CD4-positive, alpha-beta T cell treated with Interleukin-21 for 1 hour (primary cell): ENCODE measurements around the gene MAP2K5.

Experiments
- DNase-seq: peaks from one replicate; pipeline ENCODE4 v3.0.0-alpha.2; 2020

MAP2K5 gene

DNA sequence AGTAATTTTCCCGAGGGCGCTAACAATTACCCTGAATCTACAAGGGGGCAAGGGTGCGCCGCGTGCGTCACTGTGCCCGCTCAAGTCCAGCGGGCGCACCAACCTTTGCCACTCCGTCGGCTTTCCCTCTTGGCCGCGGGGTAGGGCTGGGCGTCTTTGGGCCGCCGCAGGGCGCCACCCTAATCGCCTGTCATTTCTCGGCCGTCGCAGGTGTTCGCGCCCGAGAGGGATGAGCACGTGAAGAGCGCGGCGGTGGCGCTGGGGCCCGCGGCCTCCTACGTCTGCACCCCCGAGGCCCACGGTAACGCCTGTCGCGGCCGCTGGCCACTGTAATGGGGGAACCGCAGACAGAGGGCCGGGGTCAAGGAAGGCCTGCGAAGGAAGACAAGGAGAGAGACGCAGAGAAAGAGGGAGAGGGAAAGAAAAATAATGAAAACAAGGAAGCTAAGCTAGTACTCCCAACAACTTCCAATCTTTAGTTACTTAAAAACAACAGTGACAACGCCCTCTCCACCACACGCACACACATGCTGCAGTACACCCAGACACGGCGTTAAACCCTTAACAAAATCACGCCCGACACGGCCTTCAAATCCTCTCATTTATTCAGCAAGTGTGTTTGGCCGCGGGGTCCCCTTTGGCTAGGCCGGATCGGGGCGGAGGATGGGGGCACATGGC is 286.6 kb downstream of the MAP2K5 start:
- DNase-seq, result no peak

DNA sequence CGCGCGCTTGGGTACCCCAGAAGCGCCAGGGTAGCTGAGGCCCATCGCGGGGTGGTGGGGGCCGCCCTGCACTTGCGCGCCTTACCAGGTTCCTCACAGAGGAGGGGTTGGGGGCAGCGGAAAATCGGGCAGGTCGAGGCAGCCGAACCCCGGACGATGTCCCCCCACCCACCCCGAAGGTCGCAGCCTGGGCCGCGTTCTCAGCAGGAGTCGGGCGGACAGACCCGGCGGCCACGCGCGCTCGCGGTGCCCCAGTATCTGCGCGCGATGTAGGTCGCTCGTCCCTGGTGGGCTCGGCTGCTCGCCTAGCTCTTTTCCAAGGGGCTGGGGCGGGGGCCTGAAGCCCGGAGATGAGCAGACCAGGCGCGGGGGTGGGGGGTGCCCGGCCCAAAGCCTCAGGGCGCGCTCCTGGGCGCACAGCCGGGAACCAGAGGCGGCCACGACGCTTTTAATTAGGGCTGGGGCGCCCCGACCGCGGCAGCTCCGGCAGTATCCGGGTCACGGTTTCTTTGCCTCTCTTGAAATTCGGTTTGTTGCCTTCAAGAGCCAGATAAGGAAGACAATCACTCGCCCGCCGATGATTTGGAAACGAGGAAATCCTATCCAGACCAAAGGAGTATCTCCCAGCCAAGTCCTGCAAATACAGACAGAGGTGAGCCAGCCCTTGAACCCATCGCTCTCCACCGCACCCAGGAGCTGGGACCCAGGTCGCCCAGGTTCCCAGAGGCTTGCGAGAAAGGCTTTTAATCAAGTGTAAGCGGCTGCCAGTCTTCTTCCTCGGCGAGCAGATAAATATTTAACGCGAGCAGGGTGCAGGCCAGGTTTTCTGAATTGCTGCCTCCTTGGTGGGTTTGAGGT is 287.4 kb downstream of the MAP2K5 start:
- DNase-seq, result no peak

DNA sequence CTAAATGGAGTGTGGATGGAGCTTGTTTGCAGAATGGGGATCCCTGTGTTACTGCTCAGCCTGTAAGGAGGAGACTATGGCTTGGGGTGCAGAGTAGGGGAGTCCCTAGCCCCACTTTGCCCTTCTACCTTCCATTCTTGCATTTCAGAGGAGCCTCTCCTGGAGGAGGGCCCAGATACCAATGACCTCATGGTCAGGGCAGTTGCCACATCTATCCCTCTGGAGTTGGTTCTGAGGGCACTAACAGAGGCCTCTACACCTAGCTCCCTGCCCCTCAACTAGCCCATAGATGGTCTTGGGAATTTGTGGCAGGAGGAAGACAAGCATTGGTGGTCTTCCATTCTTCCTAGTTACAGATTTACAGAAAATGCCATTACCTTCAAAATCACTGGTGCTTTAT is 288.9 kb downstream of the MAP2K5 start:
- DNase-seq, result no peak

DNA sequence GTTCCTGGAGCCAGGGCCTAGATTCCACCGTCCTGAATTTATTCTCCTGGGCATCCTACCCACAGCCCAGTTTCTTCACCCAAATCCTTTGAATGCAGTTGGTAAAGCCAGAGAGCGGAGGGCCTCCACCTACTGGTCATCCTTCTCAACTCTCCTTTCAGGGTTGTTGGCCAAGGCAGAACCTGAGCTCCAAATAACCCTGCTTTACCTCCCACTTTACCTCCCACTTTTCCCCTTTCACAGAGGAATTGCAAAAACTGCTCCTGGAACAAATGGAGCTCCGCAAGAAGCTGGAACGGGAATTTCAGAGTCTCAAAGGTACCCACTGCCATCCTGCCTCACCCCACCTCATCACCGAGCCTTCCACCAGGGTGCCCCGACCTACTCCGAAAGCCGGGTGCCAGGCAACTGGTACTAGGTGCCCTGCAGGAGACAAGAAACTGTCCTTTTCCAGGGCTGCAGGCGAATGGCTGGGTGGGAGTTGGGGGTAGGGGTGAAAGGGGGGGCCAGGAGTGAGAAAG is 289.6 kb downstream of the MAP2K5 start:
- DNase-seq, result no peak

DNA sequence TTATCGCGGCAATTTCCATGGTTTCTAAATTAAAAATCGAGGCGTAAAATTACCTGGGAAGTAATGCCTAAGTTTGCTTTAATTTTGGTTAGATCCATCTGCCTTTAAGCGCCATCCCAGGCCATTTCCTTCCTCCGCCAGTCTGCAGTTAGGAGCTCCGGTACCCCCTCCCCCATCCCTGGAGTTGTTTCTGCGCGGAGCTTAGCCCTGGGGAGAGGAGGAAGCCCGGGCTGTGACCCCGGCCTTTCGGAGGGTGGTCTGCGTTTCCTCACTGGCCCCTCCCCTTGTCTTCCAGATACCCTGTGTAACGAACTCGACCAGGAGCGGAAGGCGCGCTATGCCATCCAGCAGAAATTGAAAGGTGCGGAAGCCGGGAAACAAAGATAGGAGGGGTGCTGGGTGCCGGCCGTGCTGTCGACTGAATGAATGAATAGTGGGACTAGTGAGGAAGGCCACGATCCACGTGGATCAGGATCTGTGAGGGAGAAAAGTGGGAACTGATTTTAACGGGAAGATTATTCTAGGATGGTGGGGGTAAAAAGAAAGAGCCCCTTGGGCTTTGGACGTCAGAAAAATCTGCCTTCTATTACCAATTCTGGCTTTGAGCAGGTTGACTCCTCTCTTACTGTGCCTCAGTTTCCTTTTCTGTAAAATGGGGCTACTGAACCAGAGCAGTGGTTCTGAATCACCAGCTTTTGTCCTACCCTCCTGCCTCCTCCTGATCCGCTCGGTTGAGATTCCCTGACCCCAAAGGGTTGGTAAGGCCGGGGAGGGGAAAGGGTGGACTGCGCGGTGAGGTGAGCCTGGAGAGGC is 290.6 kb downstream of the MAP2K5 start:
- DNase-seq, result no peak

DNA sequence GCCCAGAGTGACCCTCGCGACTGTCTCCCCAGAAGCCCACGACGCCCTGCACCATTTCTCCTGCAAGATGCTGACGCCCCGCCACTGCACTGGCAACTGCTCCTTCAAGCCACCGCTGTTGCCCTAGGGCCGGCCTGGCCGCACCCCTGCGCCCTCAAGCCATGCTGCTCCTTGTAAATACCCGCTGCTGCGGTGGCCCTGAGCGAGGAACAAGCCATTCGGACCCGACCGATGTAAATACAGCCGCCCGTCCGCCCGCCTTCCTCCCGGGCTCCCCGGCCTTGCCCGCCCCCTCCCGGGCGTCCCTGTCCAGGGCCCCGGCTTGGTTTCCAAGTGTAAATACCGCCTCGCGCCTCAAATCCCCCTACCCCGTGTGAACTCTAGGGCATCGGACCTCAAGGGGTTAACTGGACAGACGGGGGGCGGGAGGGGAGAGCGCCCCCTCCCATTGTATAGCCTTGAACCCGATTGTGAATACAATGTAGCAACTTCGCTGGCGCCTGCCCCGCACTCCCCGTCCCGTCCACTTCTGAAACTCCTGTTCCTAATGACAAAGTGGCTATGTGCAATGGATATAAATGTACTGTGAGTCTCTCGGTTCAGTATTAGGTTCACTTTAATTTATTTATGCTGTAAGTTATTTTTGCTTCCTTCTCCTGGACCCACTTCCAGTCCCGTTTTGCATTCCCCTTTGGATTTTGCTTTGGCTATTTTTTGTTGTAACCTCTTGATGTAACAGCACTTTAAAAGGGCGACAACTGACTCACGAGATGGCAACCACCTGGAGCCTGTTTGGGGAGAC is 291.4 kb downstream of the MAP2K5 start:
- DNase-seq, result peak; percentile 35

DNA sequence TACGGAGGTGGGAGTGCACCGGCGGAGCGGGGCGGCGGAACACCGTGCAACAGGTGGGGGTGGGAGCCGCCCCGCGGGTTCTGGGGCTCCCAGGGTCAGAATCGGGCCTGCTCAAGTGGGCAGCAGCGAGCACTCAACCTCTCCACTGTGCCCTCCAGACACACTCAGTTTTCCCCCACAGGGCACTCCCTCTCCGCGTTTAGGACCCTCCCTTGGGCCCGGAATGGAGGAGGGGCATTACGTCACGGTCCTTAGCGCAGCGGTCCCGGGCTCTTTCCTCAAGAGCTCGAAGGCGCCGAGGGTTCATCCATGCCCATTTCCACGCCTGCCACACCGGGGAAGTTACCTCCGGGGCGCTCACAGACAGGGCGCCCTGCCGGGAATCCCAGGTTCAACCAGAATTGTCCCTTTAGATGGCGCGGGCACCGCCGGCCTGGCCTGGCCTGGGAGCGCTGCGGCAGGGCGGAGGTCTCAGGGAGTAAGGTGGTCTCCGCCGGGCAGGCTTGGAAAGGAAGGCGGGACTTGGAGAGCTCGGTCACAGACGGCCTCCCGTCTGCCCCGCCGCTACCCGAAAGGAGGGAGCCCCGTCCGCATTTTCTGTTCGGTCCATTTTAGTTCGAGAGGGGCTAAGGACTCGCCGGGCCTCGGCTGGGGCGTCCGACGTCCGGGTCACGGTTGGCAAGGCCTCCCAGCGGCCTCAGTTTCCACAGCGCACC is 292.2 kb downstream of the MAP2K5 start:
- DNase-seq, result no peak

DNA sequence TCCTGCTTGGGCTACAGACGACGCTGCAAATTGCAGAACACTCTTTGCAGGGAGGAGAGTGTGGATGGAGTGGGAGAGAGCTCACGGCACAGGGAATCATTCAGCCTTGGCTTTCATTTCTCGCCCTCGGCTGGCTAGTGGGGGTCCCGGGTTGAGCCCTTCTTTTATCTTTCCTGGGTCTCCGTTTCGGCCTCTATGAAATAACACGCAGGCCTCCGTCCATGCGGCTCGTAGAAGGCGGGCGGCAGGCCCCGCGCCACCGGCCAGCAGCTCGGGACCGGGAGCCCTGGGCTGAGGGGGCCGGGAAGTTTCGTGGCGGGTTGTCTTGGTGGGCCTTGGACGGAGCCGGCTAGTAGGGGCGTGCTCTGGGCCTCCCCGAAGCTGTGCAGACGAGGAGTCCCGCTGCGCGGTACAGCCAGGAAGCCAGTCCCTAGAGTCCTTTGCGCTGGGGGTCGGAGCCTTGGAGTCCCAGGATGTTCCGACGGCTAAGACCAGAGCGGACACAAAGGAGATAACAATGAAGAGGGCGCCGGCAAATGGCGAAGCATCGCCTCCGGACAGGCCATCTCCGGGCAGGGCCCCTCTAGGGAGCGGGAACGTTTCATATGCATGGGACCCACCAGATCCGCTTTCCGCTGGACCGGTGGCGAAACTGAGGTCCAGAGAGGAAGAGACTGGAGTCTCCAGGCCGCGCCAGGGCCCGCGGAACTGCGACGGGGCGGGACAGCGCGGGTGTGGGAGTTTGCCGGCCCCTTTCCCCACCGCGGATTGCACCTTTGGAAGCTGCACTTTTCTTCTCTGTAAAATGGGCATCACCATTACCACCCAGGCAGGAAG is 293.0 kb downstream of the MAP2K5 start:
- no peak for DNase-seq

DNA sequence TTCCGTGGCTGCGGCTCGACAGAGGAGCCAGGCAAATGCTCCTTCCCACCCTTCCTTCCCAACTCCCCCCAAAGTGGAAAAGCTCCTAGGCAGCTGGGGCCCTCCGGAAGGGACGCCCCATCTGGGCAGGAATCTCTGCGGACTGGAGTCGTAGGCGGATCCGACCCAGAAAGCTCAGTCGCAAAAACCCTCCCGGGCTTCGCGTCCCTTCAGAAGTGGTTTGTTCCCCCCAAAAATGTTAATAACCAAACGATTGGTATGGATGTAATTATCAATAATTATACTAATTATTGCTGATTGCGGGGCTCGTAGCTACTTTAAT is 293.6 kb downstream of the MAP2K5 start:
- no peak for DNase-seq

DNA sequence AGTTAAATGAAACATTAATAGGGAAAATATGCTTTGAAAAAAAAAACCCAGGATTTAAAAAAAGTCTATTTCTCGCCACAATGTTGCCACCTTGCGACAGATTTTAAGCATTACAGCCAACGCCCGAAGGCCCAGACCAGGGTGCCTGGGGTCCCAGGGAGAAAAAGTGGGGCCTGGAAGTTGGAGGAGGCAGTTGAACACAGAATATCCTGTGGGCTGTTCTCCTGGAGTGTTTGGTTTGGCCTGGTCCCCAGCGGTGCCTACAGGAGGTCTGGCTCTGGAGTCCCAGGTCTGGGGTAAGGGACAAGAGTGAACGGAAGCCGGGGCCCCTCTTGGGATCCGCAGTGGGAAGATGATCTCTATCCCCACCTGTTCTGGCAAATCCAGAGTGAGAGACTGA is 294.0 kb downstream of the MAP2K5 start:
- peak; percentile 69 for DNase-seq

DNA sequence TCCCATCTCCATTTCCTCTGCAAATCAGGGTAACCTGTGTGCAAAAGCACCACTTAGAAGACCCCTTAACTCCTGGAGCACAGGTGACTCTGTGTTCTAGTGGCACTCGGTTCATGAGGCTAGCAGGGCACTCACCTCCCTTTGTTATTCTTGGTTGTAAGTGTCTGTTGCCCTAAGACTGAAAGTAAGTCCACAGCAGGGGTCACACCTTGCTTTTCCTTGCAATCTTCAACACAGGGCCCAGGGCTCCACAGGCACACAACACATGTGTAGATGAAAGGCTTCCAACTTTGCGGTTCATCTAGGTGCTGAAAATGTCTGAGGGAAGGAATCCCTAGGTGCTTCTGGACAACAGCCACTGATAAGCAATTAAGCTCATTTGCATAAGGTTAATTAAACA is 294.5 kb downstream of the MAP2K5 start:
- no peak for DNase-seq

DNA sequence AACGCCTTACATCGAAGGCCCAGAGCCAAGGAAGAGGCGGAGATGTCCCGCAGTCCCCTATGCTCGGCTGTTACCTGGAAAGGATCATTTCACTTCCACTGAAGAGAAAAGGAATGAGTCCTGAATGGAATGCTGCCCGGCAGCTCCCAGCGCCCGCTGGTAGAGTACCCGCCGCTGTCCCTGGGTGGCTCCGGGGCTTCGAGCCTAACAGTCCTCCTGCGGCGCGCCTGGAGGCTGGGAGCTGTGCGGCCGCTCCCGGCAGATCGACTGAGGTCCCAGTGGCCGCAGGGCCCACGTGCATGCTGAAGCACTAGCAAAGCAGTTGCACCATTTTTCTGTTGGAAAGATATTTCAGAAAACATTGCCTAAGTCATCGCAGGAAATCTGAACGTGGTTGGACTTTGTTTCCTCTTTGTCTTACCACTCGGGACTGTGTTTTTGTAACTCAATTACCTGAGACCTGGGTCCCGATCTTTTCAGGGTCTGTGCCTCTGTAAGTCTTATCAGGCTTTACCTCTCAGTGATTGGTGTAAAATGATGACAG is 296.4 kb downstream of the MAP2K5 start:
- no peak for DNase-seq

DNA sequence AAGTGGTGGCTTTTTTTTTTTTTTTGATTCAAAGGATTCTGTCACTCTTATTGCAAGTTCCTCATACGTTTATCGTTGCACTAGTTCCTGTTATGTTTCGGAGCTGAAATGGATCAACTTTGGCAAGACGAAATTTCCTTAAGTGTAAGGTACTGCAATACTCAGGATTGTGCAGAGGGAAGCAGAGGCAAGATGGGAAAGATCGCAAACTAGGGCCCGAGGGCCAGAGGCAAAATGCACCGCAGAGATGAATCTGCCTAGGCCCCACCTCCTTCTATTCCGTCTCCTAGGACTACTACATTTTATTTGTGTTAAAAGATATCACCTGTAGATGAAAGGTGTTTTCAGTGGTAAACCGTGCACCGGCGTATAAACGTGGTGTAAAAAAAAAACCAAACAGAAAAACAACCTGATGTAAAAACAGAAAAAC is 297.0 kb downstream of the MAP2K5 start:
- DNase-seq, result no peak

DNA sequence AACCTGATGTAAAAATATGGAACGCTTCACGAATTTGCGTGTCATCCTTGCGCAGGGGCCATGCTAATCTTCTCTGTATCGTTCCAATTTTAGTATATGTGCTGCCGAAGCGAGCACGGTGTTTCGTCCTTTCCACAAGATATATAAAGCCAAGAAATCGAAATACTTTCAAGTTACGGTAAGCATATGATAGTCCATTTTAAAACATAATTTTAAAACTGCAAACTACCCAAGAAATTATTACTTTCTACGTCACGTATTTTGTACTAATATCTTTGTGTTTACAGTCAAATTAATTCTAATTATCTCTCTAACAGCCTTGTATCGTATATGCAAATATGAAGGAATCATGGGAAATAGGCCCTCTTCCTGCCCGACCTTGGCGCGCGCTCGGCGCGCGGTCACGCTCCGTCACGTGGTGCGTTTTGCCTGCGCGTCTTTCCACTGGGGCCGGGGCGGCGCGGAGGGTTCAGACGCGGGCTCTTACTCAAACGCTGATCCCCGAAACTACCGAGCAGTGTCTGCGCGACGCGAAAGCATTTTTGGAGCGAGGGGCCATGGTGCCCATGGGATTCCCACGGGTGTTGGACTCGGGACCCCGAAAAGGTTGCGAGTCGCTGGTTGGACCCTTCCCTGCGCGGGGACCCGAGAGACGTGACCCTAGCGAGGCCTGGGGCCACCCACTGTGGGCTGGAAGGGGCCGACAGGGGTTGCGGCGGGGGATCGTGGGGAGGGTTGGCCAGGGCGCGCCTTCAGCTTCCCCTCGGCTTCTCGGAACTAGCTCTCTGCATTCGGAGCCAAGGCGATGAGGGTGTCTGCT is 297.6 kb downstream of the MAP2K5 start, which contains the start of gene RNU6-1:
TSS of gene RNU6-1 (minus strand) at position 117 of the 820 bp plus-strand sequence.
- DNase-seq, result peak; percentile 97

DNA sequence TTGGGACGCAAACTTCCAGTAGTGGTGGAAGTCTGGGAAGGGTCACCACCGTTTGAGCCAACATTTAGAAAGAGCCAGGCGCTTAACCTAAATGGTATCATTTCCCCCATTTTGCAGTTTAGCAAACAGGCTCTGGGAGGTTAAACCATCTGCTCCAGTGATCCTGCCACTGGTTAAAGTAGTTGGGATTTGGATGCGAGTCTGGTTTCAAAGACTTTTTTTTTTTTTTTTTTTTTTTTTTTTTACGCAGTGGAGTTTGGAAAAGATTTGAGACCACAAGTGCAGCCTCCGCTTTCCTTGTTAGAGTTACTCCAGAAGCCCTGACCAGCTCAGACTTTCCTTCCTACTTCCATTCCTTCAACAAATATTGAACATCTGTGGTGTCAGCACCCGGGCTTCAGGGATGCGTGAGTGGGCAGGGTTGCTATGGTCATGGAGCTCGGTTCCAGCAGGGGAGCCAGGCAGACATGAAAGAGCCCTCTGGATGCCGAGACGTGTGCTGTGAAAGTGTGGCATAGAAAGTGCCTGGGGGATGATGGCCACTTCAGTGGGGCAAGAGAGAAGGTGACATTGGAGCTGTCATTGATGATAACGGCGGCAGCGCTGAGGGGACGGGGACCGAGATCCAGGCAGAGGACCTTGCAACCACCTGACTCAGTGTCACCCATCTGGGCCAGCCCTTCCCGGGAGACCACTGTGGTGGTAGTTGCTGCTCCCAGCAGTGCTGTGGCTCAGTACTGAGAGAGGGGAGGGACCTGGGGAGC is 298.4 kb downstream of the MAP2K5 start:
- DNase-seq, result no peak

DNA sequence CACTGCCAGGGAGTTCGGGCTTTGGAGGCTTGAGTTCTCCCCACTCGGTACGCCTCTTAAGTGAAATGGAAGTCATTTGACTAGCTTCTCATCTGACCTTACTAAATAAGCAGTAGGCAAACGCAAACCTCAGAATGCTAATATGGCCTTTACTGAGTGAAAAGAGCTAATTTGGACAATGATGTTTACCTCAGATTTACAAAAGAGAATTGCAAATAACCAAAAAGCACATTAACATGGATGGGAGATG is 298.9 kb downstream of the MAP2K5 start:
- no peak for DNase-seq

DNA sequence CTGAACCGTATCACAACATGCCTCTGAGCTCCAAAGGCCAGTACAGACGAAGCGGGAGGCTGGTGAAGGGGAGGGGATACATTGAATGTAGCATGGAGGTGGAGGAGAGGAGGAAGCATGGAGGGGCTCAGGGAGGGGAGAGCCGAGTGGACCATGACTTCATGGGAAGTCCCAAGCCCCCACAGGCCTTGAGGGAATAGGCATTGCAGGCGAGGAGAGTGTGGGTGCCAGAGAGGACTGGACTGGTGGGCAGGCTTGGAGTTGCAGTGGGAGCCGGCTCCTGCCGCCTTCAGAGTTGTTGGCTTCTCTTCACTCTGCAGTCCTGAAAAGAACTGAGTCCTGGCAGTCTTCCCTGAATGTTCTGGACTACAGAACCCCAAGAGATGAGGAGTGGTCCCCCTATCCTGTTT is 300.6 kb downstream of the MAP2K5 start:
- DNase-seq, result no peak

DNA sequence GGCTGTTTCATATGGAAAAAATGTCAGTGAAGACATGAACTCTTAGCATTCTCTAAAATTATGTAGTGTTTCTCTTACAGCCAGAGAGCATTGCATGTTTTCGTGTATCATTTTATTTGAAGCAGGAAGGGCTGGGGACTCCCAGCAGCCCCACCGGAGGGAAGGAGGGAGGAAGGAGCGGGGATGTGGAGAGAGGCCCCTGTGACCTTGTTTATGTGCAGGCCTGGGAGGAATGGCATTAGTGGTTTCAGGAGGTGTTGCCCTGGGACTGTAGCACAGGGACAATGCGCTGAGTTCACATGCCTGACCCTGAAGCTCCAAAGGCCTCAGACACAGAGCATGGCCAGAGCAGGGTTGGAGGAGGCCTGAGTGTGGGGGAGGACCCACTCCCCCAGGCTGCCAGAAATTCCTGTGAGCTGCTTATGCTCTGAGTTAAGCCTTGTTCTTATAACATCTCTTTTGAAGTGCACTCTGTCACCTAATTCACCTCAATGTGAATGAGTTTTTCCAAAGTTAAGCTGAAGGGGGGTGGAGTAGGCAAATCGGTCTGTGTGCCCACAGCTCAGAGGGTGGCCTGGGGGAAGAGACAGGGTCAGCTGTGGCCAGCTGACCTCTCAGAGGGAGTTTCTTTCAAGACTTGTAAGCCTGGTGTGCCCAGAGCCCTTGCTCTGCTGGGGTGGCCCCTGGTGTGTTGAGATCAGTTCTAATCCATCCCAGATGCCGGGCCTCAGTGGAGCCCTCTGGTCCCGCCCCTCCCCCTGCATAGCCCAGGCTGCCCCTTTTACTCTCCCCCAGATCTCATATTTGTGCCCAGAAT is 301.3 kb downstream of the MAP2K5 start:
- DNase-seq, result no peak
